Activated CD8-positive, alpha-beta memory T cell treated with anti-CD3 and anti-CD28 coated beads, Interleukin-2, amount 50 U/mL, for 1 hour (primary cell): ENCODE measurements around the gene SCAF1.
A peak's percentile ranks its signal among the peaks of the same experiment; 100 is the strongest.

Experiments
- DNase-seq: peaks from one replicate; pipeline ENCODE4 v3.0.0-alpha.2; 2020; ENCODE audit errors: extremely low read depth

The SCAF1 gene

GRCh38 chr19:49666120-49666444, 24.1 kb downstream of the SCAF1 start:
- no peak for DNase-seq

GRCh38 chr19:49667473-49667872, 25.5 kb downstream of the SCAF1 start:
- DNase-seq, result no peak

GRCh38 chr19:49669516-49669915, 27.5 kb downstream of the SCAF1 start:
- DNase-seq, result no peak

GRCh38 chr19:49672131-49672919, 30.3 kb downstream of the SCAF1 start:
- DNase-seq, result no peak

- no peak for DNase-seq
Observed at GRCh38 chr19:49676136-49676783, 34.3 kb downstream of the SCAF1 start.

- peak; percentile 98 for DNase-seq
Observed at GRCh38 chr19:49676784-49677230, 34.8 kb downstream of the SCAF1 start.

GRCh38 chr19:49677231-49677900, 35.4 kb downstream of the SCAF1 start, which contains the start of gene PRMT1:
Gene PRMT1, plus strand, starts transcription at chr19:49677271. Its CDS starts 10 bp downstream, at chr19:49677281.
- DNase-seq, result no peak

- DNase-seq, result peak; percentile 50
Observed at GRCh38 chr19:49677901-49678674, 36.1 kb downstream of the SCAF1 start.

- DNase-seq, result no peak
Observed at GRCh38 chr19:49678985-49679770, 37.2 kb downstream of the SCAF1 start.

GRCh38 chr19:49679771-49680413, 37.9 kb downstream of the SCAF1 start:
- no peak for DNase-seq

- peak; percentile 71 for DNase-seq
Observed at GRCh38 chr19:49680421-49681351, 38.7 kb downstream of the SCAF1 start.

GRCh38 chr19:49681830-49682229, 39.8 kb downstream of the SCAF1 start:
- no peak for DNase-seq

GRCh38 chr19:49682274-49682673, 40.3 kb downstream of the SCAF1 start:
- DNase-seq, result no peak

GRCh38 chr19:49683814-49684250, 41.8 kb downstream of the SCAF1 start:
- no peak for DNase-seq

GRCh38 chr19:49684251-49684982, 42.4 kb downstream of the SCAF1 start:
- DNase-seq, result no peak

GRCh38 chr19:49684983-49685553, 43.1 kb downstream of the SCAF1 start:
- no peak for DNase-seq

GRCh38 chr19:49685845-49686332, 43.9 kb downstream of the SCAF1 start:
- DNase-seq, result no peak

- no peak for DNase-seq
Observed at GRCh38 chr19:49686503-49687088, 44.6 kb downstream of the SCAF1 start.
